NB4 (cell line): ENCODE data around the gene CKS1B.

Experiments used
- DNase-seq: peaks from one replicate; pipeline ENCODE4 v3.0.0; 2010; ENCODE audit warnings: low read depth
- H3K4me3 ChIP-seq: one replicate; pipeline ENCODE4 v1.5.1; 2011; ENCODE audit warnings: mild to moderate bottlenecking, low read depth, low read length, moderate library complexity
- CTCF ChIP-seq: IDR thresholded peaks from one replicate; pipeline ENCODE4 v1.5.1; 2012; ENCODE audit warnings: low read depth, low read length
- MAX ChIP-seq: IDR thresholded peaks from 2 replicates; pipeline ENCODE4 v1.6.1; 2011; ENCODE audit warnings: low read depth, low read length
- MYC ChIP-seq: IDR thresholded peaks from 2 replicates; pipeline ENCODE4 v1.6.1; 2011; ENCODE audit warnings: low read depth, low read length
- POLR2A ChIP-seq: IDR thresholded peaks from 2 replicates; pipeline ENCODE4 v1.6.1; 2011; ENCODE audit warnings: mild to moderate bottlenecking; ENCODE audit not compliant: insufficient read length; ENCODE audit errors: extremely low read depth

The CKS1B gene

GRCh38 chr1:154969246-154969645 lies 5.2 kb upstream of the CKS1B start:
- no peak for DNase-seq
- TF ChIP-seq MAX (no peak), POLR2A (no peak), CTCF (no peak), MYC (no peak)
- H3K4me3 ChIP-seq: no peak overlapping the region

- TF ChIP-seq CTCF (no peak), POLR2A (no peak), MAX (no peak), MYC (no peak)
- no peak overlapping the region for H3K4me3 ChIP-seq
- no peak for DNase-seq
Observed at GRCh38 chr1:154969860-154970452, 4.5 kb upstream of the CKS1B start.

- TF ChIP-seq POLR2A (peak; percentile 47), MYC (no peak)
- H3K4me3 ChIP-seq: peak within 1 kb of the TSS; percentile 3
- peak; percentile 68 for DNase-seq
Observed at GRCh38 chr1:154970631-154971340, 3.7 kb upstream of the CKS1B start, which contains the start of gene SHC1. Gene SHC1 (minus strand): TSS chr1:154970747. CDS start chr1:154970526, 221 bp downstream.

- TF ChIP-seq MYC (no peak), MAX (no peak), CTCF (no peak), POLR2A (no peak)
- H3K4me3 ChIP-seq: peak overlapping the region; percentile 3
- no peak for DNase-seq
Observed at GRCh38 chr1:154971341-154971998, 3.0 kb upstream of the CKS1B start.

GRCh38 chr1:154972213-154972516 lies 2.3 kb upstream of the CKS1B start:
- no peak for TF ChIP-seq POLR2A
- no peak for TF ChIP-seq MAX
- H3K4me3 ChIP-seq: no peak overlapping the region

GRCh38 chr1:154972517-154973343 lies 1.8 kb upstream of the CKS1B start:
- TF ChIP-seq MYC: no peak
- no peak for TF ChIP-seq CTCF
- no peak for TF ChIP-seq MAX
- TF ChIP-seq POLR2A: no peak
- peak overlapping the region; percentile 86 for H3K4me3 ChIP-seq
- no peak for DNase-seq

More at GRCh38 chr1:154972213-154972516, 2.3 kb upstream of the CKS1B start:
- DNase-seq: no peak
